Raji (cell line): ENCODE results near the gene PARP9.

Experiments used
- POLR2A ChIP-seq: IDR thresholded peaks from 2 replicates; pipeline ENCODE4 v1.6.1; 2011; ENCODE audit warnings: low read depth, low read length, control low read depth; ENCODE audit not compliant: insufficient read depth

PARP9 gene

DNA sequence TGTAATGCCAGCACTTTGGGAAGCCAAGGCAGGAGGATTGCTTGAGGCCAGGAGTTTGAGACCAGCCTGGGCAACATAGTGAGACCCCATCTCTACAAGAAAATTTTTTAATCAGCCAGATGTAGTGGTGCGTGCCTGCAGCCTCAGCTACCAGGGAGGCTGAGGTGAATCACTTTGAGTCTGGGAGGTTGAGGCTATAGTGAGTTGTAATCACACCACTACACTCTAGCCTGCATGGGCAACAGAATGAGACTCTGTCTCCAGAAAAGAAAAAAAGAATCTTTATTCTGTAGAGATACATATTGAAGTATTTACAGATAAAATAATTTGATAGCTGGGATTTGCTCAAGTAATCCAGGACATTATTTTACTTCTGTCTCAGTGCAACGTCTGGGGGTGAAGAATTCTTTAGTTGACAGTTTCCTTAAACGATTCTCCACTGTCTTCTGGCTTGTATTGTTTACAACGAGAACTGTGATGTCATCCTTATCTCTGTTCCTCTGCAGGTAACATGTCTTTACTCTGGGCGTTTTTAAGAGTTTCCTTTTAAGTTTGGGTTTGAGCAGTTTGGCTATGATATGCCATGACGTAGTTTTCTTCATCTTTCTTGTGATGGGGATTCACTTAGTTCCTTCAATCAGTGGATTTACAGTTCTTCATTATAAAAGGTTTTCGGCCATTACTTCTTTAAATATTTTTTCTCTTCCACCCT is 75.7 kb downstream of the PARP9 start:
- TF ChIP-seq POLR2A: no peak

DNA sequence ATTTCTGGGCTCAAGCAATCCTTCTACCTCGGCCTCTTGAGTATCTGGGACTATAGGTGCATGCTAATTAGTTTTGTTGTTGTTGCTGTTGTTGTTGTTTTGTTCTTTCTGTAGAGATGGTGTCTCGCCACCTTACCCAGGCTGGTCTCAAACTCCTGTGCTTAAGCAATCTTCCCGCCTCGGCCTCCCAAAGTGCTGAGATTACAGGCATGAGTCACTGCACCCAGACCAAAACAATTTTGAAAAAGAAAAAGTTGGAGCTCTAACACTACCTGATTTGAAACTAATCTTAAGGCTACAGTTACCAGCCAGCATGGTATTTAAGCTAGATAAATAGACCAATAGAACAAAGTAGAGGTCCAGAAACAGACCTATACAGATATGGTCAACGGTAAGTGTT is 79.1 kb downstream of the PARP9 start:
- no peak for TF ChIP-seq POLR2A

DNA sequence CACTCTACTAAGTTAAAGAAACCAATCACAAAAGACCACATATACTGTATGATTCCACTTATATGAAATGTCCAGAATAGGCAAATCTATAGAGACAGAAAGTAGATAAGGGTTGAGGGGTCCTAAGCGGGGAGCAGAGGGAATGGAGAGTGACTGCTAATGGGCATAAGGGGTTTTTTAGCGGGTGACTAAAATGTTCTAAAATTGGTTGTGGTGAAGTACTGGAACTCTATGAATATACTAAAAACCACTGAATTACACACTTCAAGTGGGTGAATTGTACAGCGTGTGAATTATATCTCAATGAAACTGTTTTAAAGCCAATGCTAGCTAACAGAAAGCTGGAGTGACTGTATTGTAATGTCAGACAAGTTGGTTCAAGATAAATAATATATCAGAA is 82.7 kb downstream of the PARP9 start:
- TF ChIP-seq POLR2A: no peak
